22Rv1 (cell line): ENCODE results near the gene MFF.

Experiments
- H3K27ac ChIP-seq: fragments of 450-650 bp; 2 replicates; pipeline ENCODE4 v1.5.1; 2017
- CTCF ChIP-seq: fragments of 450-650 bp; IDR thresholded peaks from 2 replicates; pipeline ENCODE4 v1.5.1; 2017; ENCODE audit warnings: mild to moderate bottlenecking
- ZFX ChIP-seq: fragments of 450-650 bp; IDR thresholded peaks from 2 replicates; pipeline ENCODE4 v1.6.1; 2017; ENCODE audit warnings: antibody characterized with exemption, borderline replicate concordance

MFF gene

GRCh38 chr2:227398684-227399670 lies 73.9 kb downstream of the MFF start:
- TF ChIP-seq CTCF, result no peak
- no peak for TF ChIP-seq ZFX
- H3K27ac ChIP-seq, result no peak overlapping the region

DNA sequence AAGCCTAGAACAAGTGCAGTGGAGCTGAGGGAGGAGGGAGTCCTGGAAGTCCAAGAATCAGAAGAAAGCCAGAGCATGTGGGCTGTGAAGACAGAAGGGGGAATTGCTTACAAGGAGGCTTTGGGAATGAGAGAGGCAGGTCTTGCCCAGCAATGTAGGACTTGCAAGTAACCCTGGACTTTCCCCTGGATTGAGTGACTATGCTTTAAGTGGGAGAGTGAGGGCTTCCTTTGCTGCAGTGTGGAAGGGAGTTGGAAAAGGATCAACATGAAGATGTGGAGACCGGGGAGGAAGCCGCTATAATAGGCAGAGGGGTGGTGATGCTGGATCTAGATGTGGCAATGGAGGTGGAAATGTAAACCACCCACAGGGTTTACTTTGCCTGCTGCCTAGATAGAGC lies 76.5 kb downstream of the MFF start:
- TF ChIP-seq ZFX, result no peak
- TF ChIP-seq CTCF, result no peak
- no peak overlapping the region for H3K27ac ChIP-seq

- H3K27ac ChIP-seq, result no peak overlapping the region
- TF ChIP-seq CTCF (no peak), ZFX (no peak)
Measured at GRCh38 chr2:227402321-227402720, 77.3 kb downstream of the MFF start.

GRCh38 chr2:227402959-227403358 lies 77.9 kb downstream of the MFF start:
- TF ChIP-seq CTCF (no peak), ZFX (no peak)
- H3K27ac ChIP-seq, result no peak overlapping the region

DNA sequence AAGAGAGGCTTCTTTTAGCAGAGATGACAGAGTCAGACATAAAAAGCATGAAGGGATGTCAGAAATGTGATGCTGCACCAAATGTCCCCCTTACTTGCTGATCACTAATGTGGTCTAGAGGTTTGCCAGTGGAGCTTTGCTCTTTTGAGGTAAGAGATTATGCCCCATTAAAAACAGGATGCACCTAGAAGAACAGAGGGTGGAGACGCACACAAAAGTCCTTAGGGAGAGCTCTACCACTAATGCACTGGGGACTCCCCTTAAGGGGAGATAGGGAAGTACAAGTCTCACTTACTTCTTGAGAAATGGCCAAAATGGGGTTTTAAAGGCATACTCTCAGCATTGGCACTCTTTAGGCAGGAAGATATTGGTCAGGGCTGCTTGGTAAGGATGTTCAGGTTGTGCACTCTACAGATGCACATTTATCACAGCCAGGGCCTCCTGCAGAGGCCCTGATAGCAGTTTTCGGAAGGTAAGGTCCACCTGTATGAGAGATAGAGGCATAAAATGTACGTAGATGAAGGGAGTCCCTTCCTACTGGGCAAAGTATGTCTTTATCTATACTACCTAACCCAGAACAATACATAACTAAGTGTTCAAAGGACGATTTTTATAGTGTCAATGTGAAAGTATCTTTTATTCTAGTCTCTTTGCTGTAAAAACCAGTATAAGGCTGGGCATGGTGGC lies 79.7 kb downstream of the MFF start:
- TF ChIP-seq ZFX, result no peak
- no peak for TF ChIP-seq CTCF
- H3K27ac ChIP-seq, result no peak overlapping the region

GRCh38 chr2:227406177-227407031 lies 81.4 kb downstream of the MFF start:
- H3K27ac ChIP-seq, result peak overlapping the region; percentile 31
- TF ChIP-seq CTCF (peak; percentile 82), ZFX (no peak)
